Measurements from ENCODE around the gene PIGS. TPM values are rescaled to one million over a fixed set of nuclear protein-coding genes. Genes with fewer than 3 reads are reported as not detected.

PIGS gene
- total and polyA plus RNA-seq, 7 donors = 17.2 to 66.3 (median 33.7) TPM

DNA sequence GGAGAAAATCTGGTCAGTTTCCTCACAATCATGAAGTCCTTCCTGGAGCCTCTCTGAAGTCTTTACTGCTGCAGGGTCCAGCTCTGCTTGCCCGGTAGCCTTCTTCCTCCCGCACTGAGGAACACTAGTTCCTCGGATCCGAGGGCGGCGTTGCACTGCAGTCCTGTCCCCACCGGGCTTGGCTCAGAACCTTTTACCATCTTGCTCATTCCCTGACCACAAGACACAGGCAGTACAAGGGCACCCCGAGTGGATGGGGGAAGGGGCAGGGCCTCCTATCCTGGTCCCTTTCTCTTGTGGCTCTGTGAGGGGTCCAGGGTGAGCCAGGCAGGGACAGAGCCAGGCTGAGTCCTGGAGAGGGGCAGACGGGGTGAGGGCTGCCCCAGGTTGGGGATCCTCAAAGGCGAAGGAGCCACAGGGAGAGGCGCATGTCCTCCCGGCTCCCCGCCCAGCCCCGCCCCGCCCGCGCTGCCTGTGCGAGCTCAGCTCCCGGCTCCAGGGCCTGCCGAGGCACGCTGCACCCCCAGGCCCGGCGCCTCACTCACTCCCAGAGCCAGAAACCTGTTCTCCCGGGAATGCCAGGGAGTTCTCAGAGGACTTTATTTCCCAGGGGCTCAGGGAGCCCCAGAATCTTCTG is 63.6 kb downstream of the PIGS start:
- no peak for DNase-seq
- intact Hi-C loops (cut with DNase I) = no loop called here
- TF ChIP-seq EP300 (IDR thresholded peaks at IDR 0.05) (no peak), POLR2A (IDR thresholded peaks at IDR 0.05) (no peak), POLR2AphosphoS5 (IDR thresholded peaks at IDR 0.05) (no peak)
- TF ChIP-seq, protein P1, sequence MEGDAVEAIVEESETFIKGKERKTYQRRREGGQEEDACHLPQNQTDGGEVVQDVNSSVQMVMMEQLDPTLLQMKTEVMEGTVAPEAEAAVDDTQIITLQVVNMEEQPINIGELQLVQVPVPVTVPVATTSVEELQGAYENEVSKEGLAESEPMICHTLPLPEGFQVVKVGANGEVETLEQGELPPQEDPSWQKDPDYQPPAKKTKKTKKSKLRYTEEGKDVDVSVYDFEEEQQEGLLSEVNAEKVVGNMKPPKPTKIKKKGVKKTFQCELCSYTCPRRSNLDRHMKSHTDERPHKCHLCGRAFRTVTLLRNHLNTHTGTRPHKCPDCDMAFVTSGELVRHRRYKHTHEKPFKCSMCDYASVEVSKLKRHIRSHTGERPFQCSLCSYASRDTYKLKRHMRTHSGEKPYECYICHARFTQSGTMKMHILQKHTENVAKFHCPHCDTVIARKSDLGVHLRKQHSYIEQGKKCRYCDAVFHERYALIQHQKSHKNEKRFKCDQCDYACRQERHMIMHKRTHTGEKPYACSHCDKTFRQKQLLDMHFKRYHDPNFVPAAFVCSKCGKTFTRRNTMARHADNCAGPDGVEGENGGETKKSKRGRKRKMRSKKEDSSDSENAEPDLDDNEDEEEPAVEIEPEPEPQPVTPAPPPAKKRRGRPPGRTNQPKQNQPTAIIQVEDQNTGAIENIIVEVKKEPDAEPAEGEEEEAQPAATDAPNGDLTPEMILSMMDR (IDR thresholded peaks at IDR 0.05) = no peak
- Histone ChIP-seq H3K9me3 (no peaks in the 10 kb centered on the region), H3K27ac (no peak overlapping the region), H3K27me3 (peaks cover 8 to 60% (median 37%) of the 10 kb centered on the region in 3 donors), H3K36me3 (no peaks in the 10 kb centered on the region), H3K4me3 (no peak overlapping the region), H3K4me1 (no peaks in the 10 kb centered on the region)
- 22 to 51% methylated on average over 24 of the region's 24 CpGs for WGBS, 2 donors

DNA sequence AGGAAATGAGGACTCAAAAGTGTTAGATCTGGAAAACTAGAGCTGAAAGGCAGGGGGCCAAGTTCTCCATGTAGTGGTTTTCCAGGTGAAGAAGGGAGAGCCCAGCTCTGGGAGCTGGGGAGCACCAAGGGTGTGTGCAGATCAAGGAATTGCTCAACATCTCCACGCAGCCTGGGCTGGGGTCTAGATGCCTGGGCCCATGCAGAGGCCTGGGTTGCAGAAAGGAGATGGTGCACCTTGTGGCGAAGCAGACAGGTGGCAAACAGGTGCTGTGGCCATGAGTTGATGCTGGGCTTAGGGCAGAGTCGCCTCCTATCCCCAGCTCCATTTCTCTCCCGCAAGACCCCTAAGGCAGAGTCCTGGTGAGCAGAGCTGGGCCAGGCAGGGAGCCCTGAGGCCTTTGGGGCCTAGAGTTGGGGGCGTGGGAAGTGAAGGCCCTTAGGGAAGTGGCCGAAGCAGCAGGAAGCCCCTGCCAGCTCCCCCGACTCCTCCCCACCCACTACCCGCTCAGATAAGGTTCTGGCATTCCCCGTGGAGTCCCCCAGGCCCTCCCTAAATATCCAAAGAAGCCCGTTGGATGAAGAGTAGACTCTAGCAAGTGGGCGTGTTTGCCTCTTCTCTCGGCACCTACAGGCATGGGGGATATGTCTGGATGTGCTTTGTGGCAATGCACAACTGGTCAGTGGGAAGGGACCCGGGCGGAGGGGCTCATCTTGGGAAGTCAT is 64.4 kb downstream of the PIGS start:
- intact Hi-C loops (cut with DNase I) = no loop called here
- H3K4me3 ChIP-seq = no peak overlapping the region
- WGBS, 2 donors = 85 to 90% methylated on average over 14 of the region's 14 CpGs
- no peak for TF ChIP-seq POLR2AphosphoS5 (IDR thresholded peaks at IDR 0.05)
- TF ChIP-seq, protein P1 (IDR thresholded peaks at IDR 0.05) = no peak
- TF ChIP-seq POLR2A (IDR thresholded peaks at IDR 0.05) = no peak
- no peak for TF ChIP-seq EP300 (IDR thresholded peaks at IDR 0.05)
- no peak overlapping the region for H3K27ac ChIP-seq
- no peaks in the 10 kb centered on the region for H3K4me1 ChIP-seq
- H3K36me3 ChIP-seq = no peaks in the 10 kb centered on the region
- no peak for DNase-seq
- no peaks in the 10 kb centered on the region for H3K9me3 ChIP-seq
- peaks cover 8 to 52% (median 37%) of the 10 kb centered on the region in 3 donors for H3K27me3 ChIP-seq

GRCh38 chr17:28505986-28506665 is 65.2 kb downstream of the PIGS start, which contains the start of gene FOXN1:
Gene FOXN1 (plus strand): TSS chr17:28506348. CDS start chr17:28523970, 17,622 bp downstream.
- H3K4me1 ChIP-seq = no peaks in the 10 kb centered on the region
- DNase-seq = no peak
- no peak within 1 kb of the TSS for H3K27ac ChIP-seq
- TF ChIP-seq, protein P1 (IDR thresholded peaks at IDR 0.05) = no peak
- TF ChIP-seq EP300 (IDR thresholded peaks at IDR 0.05) = no peak
- no peak for TF ChIP-seq POLR2AphosphoS5 (IDR thresholded peaks at IDR 0.05)
- no peak for TF ChIP-seq POLR2A (IDR thresholded peaks at IDR 0.05)
- WGBS, 2 donors = 87 to 90% methylated on average over 28 of the region's 28 CpGs
- H3K27me3 ChIP-seq = peaks cover 8 to 44% (median 29%) of the 10 kb centered on the region in 3 donors
- no peak within 1 kb of the TSS for H3K4me3 ChIP-seq
- H3K36me3 ChIP-seq = no peaks in the 10 kb centered on the region
- no peaks in the 10 kb centered on the region for H3K9me3 ChIP-seq
- intact Hi-C loops (cut with DNase I) = no loop called here

DNA sequence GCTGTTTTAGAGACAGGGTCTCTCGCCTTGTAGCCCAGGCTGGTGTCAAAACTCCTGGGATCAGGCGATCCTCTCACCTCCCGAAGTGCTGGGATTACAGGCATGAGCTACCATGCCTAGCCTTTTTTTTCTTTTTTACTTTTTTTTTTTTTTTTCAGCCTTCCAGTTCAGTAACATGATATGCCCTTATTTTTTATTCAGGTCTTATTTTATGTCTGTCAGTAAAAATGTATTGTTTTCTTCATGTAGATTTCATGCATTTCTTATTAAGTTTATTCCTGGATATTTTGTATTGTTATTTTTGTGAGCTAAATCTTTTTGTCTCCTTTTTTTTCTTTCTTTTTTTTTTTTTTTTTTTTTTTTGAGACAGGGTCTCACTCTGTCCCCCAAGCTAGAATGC is 67.9 kb downstream of the PIGS start:
- no peaks in the 10 kb centered on the region for H3K9me3 ChIP-seq
- DNase-seq = no peak
- WGBS, 2 donors = 88 to 93% methylated on average over 3 of the region's 3 CpGs
- peaks cover 5 to 19% (median 8%) of the 10 kb centered on the region in 3 donors for H3K27me3 ChIP-seq
- H3K36me3 ChIP-seq = no peaks in the 10 kb centered on the region
- no peak overlapping the region for H3K27ac ChIP-seq
- no peak overlapping the region for H3K4me3 ChIP-seq
- intact Hi-C loops (cut with DNase I) = no loop called here
- TF ChIP-seq, protein P1 (IDR thresholded peaks at IDR 0.05) = no peak
- TF ChIP-seq POLR2A (IDR thresholded peaks at IDR 0.05) = no peak
- TF ChIP-seq POLR2AphosphoS5 (IDR thresholded peaks at IDR 0.05) = no peak
- no peak for TF ChIP-seq EP300 (IDR thresholded peaks at IDR 0.05)
- H3K4me1 ChIP-seq = no peaks in the 10 kb centered on the region

Other genes with a start within 250 kb of the PIGS start
- gene IFT20, start 236.1 kb downstream of the PIGS start, total RNA-seq = 10 to 100 TPM; 48.5 to 73.6 (median 58.1) TPM
- 10 to 100 TPM; 32.5 to 65.2 (median 59.5) TPM for gene IFT20, start 236.1 kb downstream of the PIGS start, polyA plus RNA-seq
- 10 to 100 TPM; 14.6 to 20.8 (median 17.1) TPM for gene TNFAIP1, start 235.8 kb downstream of the PIGS start, total RNA-seq
- 10 to 100 TPM; 15.0 to 18.5 (median 17.9) TPM for gene TNFAIP1, start 235.8 kb downstream of the PIGS start, polyA plus RNA-seq
- gene POLDIP2, start 214.0 kb downstream of the PIGS start, total RNA-seq = 10 to 100 TPM; 55.8 to 65.6 (median 59.3) TPM
- gene POLDIP2, start 214.0 kb downstream of the PIGS start, polyA plus RNA-seq = 10 to 100 TPM; 66.1 to 80.5 (median 75.6) TPM
- gene SEBOX, start 206.3 kb downstream of the PIGS start, total RNA-seq = not detected
- not detected for gene SEBOX, start 206.3 kb downstream of the PIGS start, polyA plus RNA-seq
- gene VTN, start 201.2 kb downstream of the PIGS start, total RNA-seq = 1 to 10 TPM in 1 of 4 donors, under 1 TPM in 3; 0.16 to 1.9 (median 0.38) TPM
- gene VTN, start 201.2 kb downstream of the PIGS start, polyA plus RNA-seq = under 1 TPM in 2 of 3 donors, not detected in 1; 0.45 to 0.60 TPM
- 10 to 100 TPM in 2 of 4 donors, 1 to 10 TPM in 2; 7.7 to 13.3 (median 10.1) TPM for gene SARM1, start 199.8 kb downstream of the PIGS start, total RNA-seq
- gene SARM1, start 199.8 kb downstream of the PIGS start, polyA plus RNA-seq = 10 to 100 TPM in 1 of 3 donors, 1 to 10 TPM in 2; 3.5 to 10.2 (median 6.0) TPM
- gene SLC46A1, start 165.3 kb downstream of the PIGS start, total RNA-seq = 1 to 10 TPM; 2.7 to 8.6 (median 5.1) TPM
- gene SLC46A1, start 165.3 kb downstream of the PIGS start, polyA plus RNA-seq = 1 to 10 TPM; 4.1 to 7.6 (median 4.2) TPM
- gene SLC13A2, start 97.9 kb downstream of the PIGS start, total RNA-seq = under 1 TPM in 1 of 4 donors, not detected in 3; under 0.01 TPM
- gene SLC13A2, start 97.9 kb downstream of the PIGS start, polyA plus RNA-seq = 10 to 100 TPM in 2 of 3 donors, 1 to 10 TPM in 1; 8.4 to 29.1 (median 11.4) TPM
- not detected for gene FOXN1, start 65.2 kb downstream of the PIGS start, total RNA-seq
- under 1 TPM; 0.23 to 0.60 (median 0.38) TPM for gene FOXN1, start 65.2 kb downstream of the PIGS start, polyA plus RNA-seq
- gene UNC119, start 18.9 kb downstream of the PIGS start, total RNA-seq = 10 to 100 TPM; 20.7 to 25.8 (median 23.6) TPM
- gene UNC119, start 18.9 kb downstream of the PIGS start, polyA plus RNA-seq = 10 to 100 TPM; 23.4 to 35.8 (median 31.2) TPM
- gene ALDOC, start 5.4 kb upstream of the PIGS start, total RNA-seq = 10 to 100 TPM; 10.2 to 30.0 (median 24.9) TPM
- 10 to 100 TPM; 28.8 to 43.3 (median 38.4) TPM for gene ALDOC, start 5.4 kb upstream of the PIGS start, polyA plus RNA-seq
- 1 to 10 TPM in 3 of 4 donors, under 1 TPM in 1; 0.33 to 3.9 (median 1.6) TPM for gene SPAG5, start 27.5 kb upstream of the PIGS start, total RNA-seq
- gene SPAG5, start 27.5 kb upstream of the PIGS start, polyA plus RNA-seq = 10 to 100 TPM in 2 of 3 donors, 1 to 10 TPM in 1; 6.6 to 35.2 (median 12.9) TPM
- gene RSKR, start 42.7 kb upstream of the PIGS start, total RNA-seq = 1 to 10 TPM; 1.5 to 6.9 (median 3.4) TPM
- gene RSKR, start 42.7 kb upstream of the PIGS start, polyA plus RNA-seq = 1 to 10 TPM in 1 of 3 donors, under 1 TPM in 1, not detected in 1; 0.23 to 6.8 TPM
- 10 to 100 TPM; 71.0 to 84.5 (median 80.3) TPM for gene BLTP2, start 73.6 kb upstream of the PIGS start, total RNA-seq
- 10 to 100 TPM; 10.2 to 55.1 (median 17.6) TPM for gene BLTP2, start 73.6 kb upstream of the PIGS start, polyA plus RNA-seq
- gene SDF2, start 90.4 kb upstream of the PIGS start, total RNA-seq = 10 to 100 TPM; 41.8 to 61.8 (median 48.1) TPM
- 10 to 100 TPM; 46.2 to 55.0 (median 51.0) TPM for gene SDF2, start 90.4 kb upstream of the PIGS start, polyA plus RNA-seq
- gene SUPT6H, start 90.7 kb upstream of the PIGS start, total RNA-seq = 10 to 100 TPM; 49.0 to 75.6 (median 58.9) TPM
- gene SUPT6H, start 90.7 kb upstream of the PIGS start, polyA plus RNA-seq = 10 to 100 TPM; 12.0 to 39.3 (median 14.1) TPM
- 1 to 10 TPM in 2 of 4 donors, under 1 TPM in 1, not detected in 1; 0.54 to 1.4 (median 1.3) TPM for gene PROCA1, start 140.4 kb upstream of the PIGS start, total RNA-seq
- gene PROCA1, start 140.4 kb upstream of the PIGS start, polyA plus RNA-seq = 1 to 10 TPM in 1 of 3 donors, under 1 TPM in 2; 0.60 to 2.3 (median 0.92) TPM
- gene RAB34, start 146.3 kb upstream of the PIGS start, total RNA-seq = 100 to 1,000 TPM; 146 to 205 (median 167) TPM
- gene RAB34, start 146.3 kb upstream of the PIGS start, polyA plus RNA-seq = 10 to 100 TPM; 16.6 to 39.0 (median 33.1) TPM
- gene RPL23A, start 148.5 kb upstream of the PIGS start, total RNA-seq = 100 to 1,000 TPM; 491 to 937 (median 695) TPM
- gene RPL23A, start 148.5 kb upstream of the PIGS start, polyA plus RNA-seq = 1,000 to 10,000 TPM; 1,420 to 1,929 (median 1,826) TPM
- gene TLCD1, start 154.7 kb upstream of the PIGS start, total RNA-seq = under 1 TPM in 2 of 4 donors, not detected in 2; 0.66 to 0.71 TPM
- 10 to 100 TPM in 1 of 3 donors, 1 to 10 TPM in 2; 2.1 to 14.2 (median 3.0) TPM for gene TLCD1, start 154.7 kb upstream of the PIGS start, polyA plus RNA-seq
- 1 to 10 TPM in 2 of 4 donors, under 1 TPM in 2; 0.16 to 2.8 (median 0.74) TPM for gene NEK8, start 157.3 kb upstream of the PIGS start, total RNA-seq
- 1 to 10 TPM; 1.6 to 6.3 (median 1.8) TPM for gene NEK8, start 157.3 kb upstream of the PIGS start, polyA plus RNA-seq
- 10 to 100 TPM in 1 of 4 donors, 1 to 10 TPM in 3; 3.9 to 11.6 (median 5.1) TPM for gene TRAF4, start 172.5 kb upstream of the PIGS start, total RNA-seq
- 10 to 100 TPM; 59.6 to 94.1 (median 72.1) TPM for gene TRAF4, start 172.5 kb upstream of the PIGS start, polyA plus RNA-seq

All from sigmoid colon (tissue), 7 donors.